Neural cell (in vitro differentiated cells): ENCODE results near the gene POLK. TPM values are rescaled to one million over a fixed set of nuclear protein-coding genes. Genes with fewer than 3 reads are reported as not detected.

Source experiments
- H2AFZ ChIP-seq: fragments of 200-600, 300-800 bp; sonication (generic), shearing (Covaris generic); 2 replicates; pipeline ENCODE4 v1.6.0; 2014; ENCODE audit warnings: low read depth, mild to moderate bottlenecking, antibody characterized with exemption, low read length, moderate library complexity
- H3F3A ChIP-seq: fragments of 200-600 bp; shearing (Covaris generic); 2 replicates; pipeline ENCODE4 v1.6.1; 2016; ENCODE audit warnings: mild to moderate bottlenecking, moderate library complexity, mixed read lengths, antibody characterized with exemption, low read length; ENCODE audit not compliant: insufficient read depth, poor library complexity, severe bottlenecking
- H3K27ac ChIP-seq: fragments of 200-600, 300-800 bp; sonication (generic), shearing (Covaris generic); 2 replicates; pipeline ENCODE4 v1.5.1; 2014; ENCODE audit warnings: mild to moderate bottlenecking, low read length, moderate library complexity
- H3K27me3 ChIP-seq: fragments of 300-800, 200-600 bp; sonication (generic), shearing (Covaris generic); 2 replicates; pipeline ENCODE4 v1.6.0; 2014; ENCODE audit warnings: mild to moderate bottlenecking, low read depth, low read length, moderate library complexity; ENCODE audit not compliant: insufficient read depth
- H3K36me3 ChIP-seq: fragments of 300-800, 200-600 bp; sonication (generic), shearing (Covaris generic); 2 replicates; pipeline ENCODE4 v1.5.1; 2014; ENCODE audit warnings: mild to moderate bottlenecking, antibody characterized with exemption, low read length, moderate library complexity; ENCODE audit not compliant: insufficient read depth
- H3K4me2 ChIP-seq: fragments of 300-800, 200-600 bp; sonication (generic), shearing (Covaris generic); 2 replicates; pipeline ENCODE4 v1.6.0; 2014; ENCODE audit warnings: mild to moderate bottlenecking, low read length
- H3K4me3 ChIP-seq: fragments of 300-800, 200-600 bp; sonication (generic), shearing (Covaris generic); 2 replicates; pipeline ENCODE4 v1.5.1; 2014; ENCODE audit warnings: mild to moderate bottlenecking, low read length, moderate library complexity
- H3K79me2 ChIP-seq: fragments of 200-600 bp; shearing (Covaris generic); replicated peaks from 2 replicates; pipeline ENCODE4 v1.6.0; 2014; ENCODE audit warnings: mild to moderate bottlenecking, low read length, moderate library complexity; ENCODE audit not compliant: insufficient read depth
- H3K9ac ChIP-seq: fragments of 300-800, 200-600 bp; sonication (generic), shearing (Covaris generic); 2 replicates; pipeline ENCODE4 v1.6.1; 2016; ENCODE audit warnings: mild to moderate bottlenecking, low read length, mixed read lengths
- H3K9me2 ChIP-seq: fragments of 200-600 bp; shearing (Covaris generic); 2 replicates; pipeline ENCODE4 v1.6.1; 2016; ENCODE audit warnings: mild to moderate bottlenecking, low read length, mixed read lengths; ENCODE audit not compliant: insufficient read depth
- H3K9me3 ChIP-seq: fragments of 200-600, 300-800 bp; sonication (generic), shearing (Covaris generic); 2 replicates; pipeline ENCODE4 v1.6.1; 2016; ENCODE audit warnings: mild to moderate bottlenecking, mixed run types, low read length, moderate library complexity, mixed read lengths
- H4K20me1 ChIP-seq: fragments of 200-600 bp; shearing (Covaris generic); 2 replicates; pipeline ENCODE4 v1.6.1; 2016; ENCODE audit warnings: mild to moderate bottlenecking, mixed run types; ENCODE audit not compliant: insufficient read depth
- EP300 ChIP-seq: fragments of 450-650 bp; conservative IDR thresholded peaks from 2 replicates; pipeline ENCODE4 v1.6.1; 2014; ENCODE audit warnings: antibody characterized with exemption, mild to moderate bottlenecking, moderate library complexity; ENCODE audit not compliant: poor library complexity, severe bottlenecking
- EZH2 ChIP-seq: fragments of 200-600, 300-800 bp; shearing (Covaris generic), sonication (generic); IDR thresholded peaks from 2 replicates; pipeline ENCODE4 v1.6.1; 2014; ENCODE audit warnings: antibody characterized with exemption, low read length, borderline replicate concordance, mild to moderate bottlenecking; ENCODE audit not compliant: insufficient read depth, poor library complexity, severe bottlenecking
- MXI1 ChIP-seq: fragments of 450-650 bp; conservative IDR thresholded peaks from 2 replicates; pipeline ENCODE4 v1.6.1; 2014; ENCODE audit warnings: antibody characterized with exemption, mild to moderate bottlenecking; ENCODE audit not compliant: poor library complexity, severe bottlenecking
- POLR2AphosphoS5 ChIP-seq: IDR thresholded peaks from 2 replicates; pipeline ENCODE4 v1.6.1; 2012
- RAD21 ChIP-seq: fragments of 450-650 bp; conservative IDR thresholded peaks from 2 replicates; pipeline ENCODE4 v1.6.1; 2014; ENCODE audit warnings: antibody characterized with exemption, mild to moderate bottlenecking, moderate library complexity
- SMC3 ChIP-seq: fragments of 450-650 bp; conservative IDR thresholded peaks from 2 replicates; pipeline ENCODE4 v1.6.1; 2014; ENCODE audit warnings: antibody characterized with exemption, mild to moderate bottlenecking, moderate library complexity; ENCODE audit not compliant: poor library complexity
- TAF1 ChIP-seq: IDR thresholded peaks from 2 replicates; pipeline ENCODE4 v1.6.1; 2012; ENCODE audit warnings: low read depth
- polyA plus RNA-seq: library from polyadenylated mRNA; depleted of rRNA; stranded (reverse); fragments of >200 nt; gene quantifications from 2 replicates; pipeline ENCODE4 v1.2.3, GENCODE V29; 2014
- TF ChIP-seq, protein P1 (sequence below): fragments of 450-650 bp; IDR thresholded peaks from 2 replicates; pipeline ENCODE4 v1.5.1; 2014; ENCODE audit warnings: antibody characterized with exemption, mild to moderate bottlenecking, moderate library complexity; ENCODE audit not compliant: poor library complexity, severe bottlenecking
- TF ChIP-seq, protein P2 (sequence below): IDR thresholded peaks from 2 replicates; pipeline ENCODE4 v1.6.1; 2012; ENCODE audit warnings: borderline replicate concordance

Gene POLK
- polyA plus RNA-seq, 1 donor from 2014 or later = 36.4 TPM

DNA sequence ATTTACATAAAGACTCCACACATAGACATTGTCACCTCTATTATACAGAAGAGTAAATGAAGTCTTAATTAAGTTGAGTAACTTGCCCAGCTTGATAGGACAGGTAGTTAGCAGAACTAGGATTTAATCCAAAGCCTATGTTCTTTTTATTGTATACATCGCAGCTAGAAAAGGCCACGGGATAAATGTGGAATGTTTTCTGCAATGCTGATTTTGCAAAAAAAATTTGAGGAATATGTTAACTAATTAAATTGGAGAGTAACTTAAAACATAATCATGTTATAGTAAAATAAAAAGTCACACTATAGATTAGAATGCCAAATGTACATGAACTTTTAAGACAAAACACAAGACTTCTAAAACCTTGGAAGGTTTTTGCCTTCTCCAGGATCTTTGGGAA lies 41.1 kb downstream of the POLK start:
- no peak overlapping the region for H3K4me3 ChIP-seq
- H3K9me2 ChIP-seq = no peaks in the 10 kb centered on the region
- no peaks in the 10 kb centered on the region for H3F3A ChIP-seq

DNA sequence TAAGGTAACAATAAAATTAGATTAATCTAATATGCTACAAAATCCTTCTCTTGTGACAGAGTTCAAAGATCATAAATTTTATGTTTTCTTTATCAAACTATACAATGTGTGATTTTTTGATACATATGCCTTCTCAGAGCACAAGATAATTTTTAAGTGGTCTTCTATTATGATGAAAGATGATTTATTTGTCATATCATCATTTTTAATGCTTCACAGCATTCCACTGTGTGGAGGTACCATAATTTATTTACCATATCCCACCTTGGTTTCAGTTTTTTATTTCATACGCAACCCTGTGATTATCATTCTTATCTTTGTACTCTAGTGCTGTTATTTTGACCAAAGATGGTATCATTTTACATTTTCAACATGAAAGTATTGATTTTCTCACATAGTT lies 41.7 kb downstream of the POLK start:
- Histone ChIP-seq H3K27ac (no peak overlapping the region), H4K20me1 (no peaks in the 10 kb centered on the region), H3K79me2 (no peaks in the 10 kb centered on the region), H3F3A (no peaks in the 10 kb centered on the region), H3K9me2 (no peaks in the 10 kb centered on the region), H3K9me3 (no peaks in the 10 kb centered on the region), H2AFZ (no peak overlapping the region), H3K9ac (no peak overlapping the region), H3K4me3 (no peak overlapping the region), H3K4me2 (no peak overlapping the region), H3K27me3 (no peaks in the 10 kb centered on the region), H3K36me3 (peaks cover 3% of the 10 kb centered on the region)
- TF ChIP-seq EP300 = no peak

More for the DNA sequence above, 41.1 kb downstream of the POLK start:
- H3K79me2 ChIP-seq = no peaks in the 10 kb centered on the region
- H3K36me3 ChIP-seq = peaks cover 3% of the 10 kb centered on the region
- TF ChIP-seq EZH2 (no peak), MXI1 (no peak), RAD21 (no peak), SMC3 (no peak), TAF1 (no peak), POLR2AphosphoS5 (no peak), EP300 (no peak)
- TF ChIP-seq, protein P1, sequence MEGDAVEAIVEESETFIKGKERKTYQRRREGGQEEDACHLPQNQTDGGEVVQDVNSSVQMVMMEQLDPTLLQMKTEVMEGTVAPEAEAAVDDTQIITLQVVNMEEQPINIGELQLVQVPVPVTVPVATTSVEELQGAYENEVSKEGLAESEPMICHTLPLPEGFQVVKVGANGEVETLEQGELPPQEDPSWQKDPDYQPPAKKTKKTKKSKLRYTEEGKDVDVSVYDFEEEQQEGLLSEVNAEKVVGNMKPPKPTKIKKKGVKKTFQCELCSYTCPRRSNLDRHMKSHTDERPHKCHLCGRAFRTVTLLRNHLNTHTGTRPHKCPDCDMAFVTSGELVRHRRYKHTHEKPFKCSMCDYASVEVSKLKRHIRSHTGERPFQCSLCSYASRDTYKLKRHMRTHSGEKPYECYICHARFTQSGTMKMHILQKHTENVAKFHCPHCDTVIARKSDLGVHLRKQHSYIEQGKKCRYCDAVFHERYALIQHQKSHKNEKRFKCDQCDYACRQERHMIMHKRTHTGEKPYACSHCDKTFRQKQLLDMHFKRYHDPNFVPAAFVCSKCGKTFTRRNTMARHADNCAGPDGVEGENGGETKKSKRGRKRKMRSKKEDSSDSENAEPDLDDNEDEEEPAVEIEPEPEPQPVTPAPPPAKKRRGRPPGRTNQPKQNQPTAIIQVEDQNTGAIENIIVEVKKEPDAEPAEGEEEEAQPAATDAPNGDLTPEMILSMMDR = no peak
- TF ChIP-seq, protein P2, sequence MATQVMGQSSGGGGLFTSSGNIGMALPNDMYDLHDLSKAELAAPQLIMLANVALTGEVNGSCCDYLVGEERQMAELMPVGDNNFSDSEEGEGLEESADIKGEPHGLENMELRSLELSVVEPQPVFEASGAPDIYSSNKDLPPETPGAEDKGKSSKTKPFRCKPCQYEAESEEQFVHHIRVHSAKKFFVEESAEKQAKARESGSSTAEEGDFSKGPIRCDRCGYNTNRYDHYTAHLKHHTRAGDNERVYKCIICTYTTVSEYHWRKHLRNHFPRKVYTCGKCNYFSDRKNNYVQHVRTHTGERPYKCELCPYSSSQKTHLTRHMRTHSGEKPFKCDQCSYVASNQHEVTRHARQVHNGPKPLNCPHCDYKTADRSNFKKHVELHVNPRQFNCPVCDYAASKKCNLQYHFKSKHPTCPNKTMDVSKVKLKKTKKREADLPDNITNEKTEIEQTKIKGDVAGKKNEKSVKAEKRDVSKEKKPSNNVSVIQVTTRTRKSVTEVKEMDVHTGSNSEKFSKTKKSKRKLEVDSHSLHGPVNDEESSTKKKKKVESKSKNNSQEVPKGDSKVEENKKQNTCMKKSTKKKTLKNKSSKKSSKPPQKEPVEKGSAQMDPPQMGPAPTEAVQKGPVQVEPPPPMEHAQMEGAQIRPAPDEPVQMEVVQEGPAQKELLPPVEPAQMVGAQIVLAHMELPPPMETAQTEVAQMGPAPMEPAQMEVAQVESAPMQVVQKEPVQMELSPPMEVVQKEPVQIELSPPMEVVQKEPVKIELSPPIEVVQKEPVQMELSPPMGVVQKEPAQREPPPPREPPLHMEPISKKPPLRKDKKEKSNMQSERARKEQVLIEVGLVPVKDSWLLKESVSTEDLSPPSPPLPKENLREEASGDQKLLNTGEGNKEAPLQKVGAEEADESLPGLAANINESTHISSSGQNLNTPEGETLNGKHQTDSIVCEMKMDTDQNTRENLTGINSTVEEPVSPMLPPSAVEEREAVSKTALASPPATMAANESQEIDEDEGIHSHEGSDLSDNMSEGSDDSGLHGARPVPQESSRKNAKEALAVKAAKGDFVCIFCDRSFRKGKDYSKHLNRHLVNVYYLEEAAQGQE = no peak
- H3K27ac ChIP-seq = no peak overlapping the region
- H3K27me3 ChIP-seq = no peaks in the 10 kb centered on the region
- H4K20me1 ChIP-seq = no peaks in the 10 kb centered on the region
- no peak overlapping the region for H2AFZ ChIP-seq
- no peaks in the 10 kb centered on the region for H3K9me3 ChIP-seq
- H3K9ac ChIP-seq = no peak overlapping the region
- H3K4me2 ChIP-seq = no peak overlapping the region

DNA sequence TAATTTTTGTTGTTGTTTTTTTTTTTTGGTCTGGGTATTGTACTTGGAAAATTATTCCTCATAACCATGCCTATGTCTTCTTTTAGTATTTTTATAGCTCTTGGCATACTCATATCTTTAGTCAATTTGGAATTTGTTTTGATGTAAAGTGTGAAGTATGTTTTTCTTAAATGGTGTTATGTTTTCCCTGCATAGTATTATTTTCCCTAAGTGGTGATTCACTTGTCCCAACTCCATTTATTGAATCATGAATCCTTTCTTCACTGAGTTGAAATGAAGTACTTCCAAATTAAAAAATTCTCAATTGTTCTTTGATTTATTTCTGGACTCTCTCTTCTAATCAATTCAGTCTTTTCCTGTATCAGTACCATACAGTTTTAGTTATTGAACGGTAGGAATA lies 46.5 kb downstream of the POLK start:
- Histone ChIP-seq H3K79me2 (no peaks in the 10 kb centered on the region), H3K27ac (no peak overlapping the region), H3K36me3 (peaks cover 3% of the 10 kb centered on the region), H3K9me2 (no peaks in the 10 kb centered on the region), H3K4me3 (no peak overlapping the region), H4K20me1 (no peaks in the 10 kb centered on the region), H3F3A (no peaks in the 10 kb centered on the region), H2AFZ (no peak overlapping the region), H3K9me3 (no peaks in the 10 kb centered on the region), H3K9ac (no peak overlapping the region), H3K4me2 (no peak overlapping the region), H3K27me3 (no peaks in the 10 kb centered on the region)
- TF ChIP-seq RAD21 (no peak), POLR2AphosphoS5 (no peak), EZH2 (no peak), EP300 (no peak), SMC3 (no peak), MXI1 (no peak), TAF1 (no peak)
- TF ChIP-seq, protein P1 = no peak
- TF ChIP-seq, protein P2 = no peak
